Right ventricle myocardium superior (tissue), 1 donor: ENCODE data around the gene HEPHL1. TPM values are rescaled to one million over a fixed set of nuclear protein-coding genes. Genes with fewer than 3 reads are reported as not detected.

Experiments
- total RNA-seq: library from RNA; stranded (reverse); fragmentation: NEBNext Ultra II Directional; extraction: Animal tissue kit (Norgen Biotek cat#: 25700); gene quantifications from one replicate; pipeline ENCODE4 v1.2.1, GENCODE V29; 2021
- donor health status: DM: no; HTN: yes; CAD: no; lungs with severe emphysema.

Gene HEPHL1
- total RNA-seq, 1 donor from 2014 or later = not detected

Other genes with a start within 250 kb of the HEPHL1 start
- 15.3 TPM for gene MED17, start 237.1 kb upstream of the HEPHL1 start, total RNA-seq
- gene VSTM5, start 170.7 kb upstream of the HEPHL1 start, total RNA-seq = not detected
- 21.7 TPM for gene PANX1, start 107.5 kb downstream of the HEPHL1 start, total RNA-seq